ENCODE data around the gene WWC2.
"Not testable (repeated sequence)": the region's sequence is repeated elsewhere in the genome, so short reads cannot be mapped to it uniquely, and the experiment has no call there.

Gene WWC2

DNA sequence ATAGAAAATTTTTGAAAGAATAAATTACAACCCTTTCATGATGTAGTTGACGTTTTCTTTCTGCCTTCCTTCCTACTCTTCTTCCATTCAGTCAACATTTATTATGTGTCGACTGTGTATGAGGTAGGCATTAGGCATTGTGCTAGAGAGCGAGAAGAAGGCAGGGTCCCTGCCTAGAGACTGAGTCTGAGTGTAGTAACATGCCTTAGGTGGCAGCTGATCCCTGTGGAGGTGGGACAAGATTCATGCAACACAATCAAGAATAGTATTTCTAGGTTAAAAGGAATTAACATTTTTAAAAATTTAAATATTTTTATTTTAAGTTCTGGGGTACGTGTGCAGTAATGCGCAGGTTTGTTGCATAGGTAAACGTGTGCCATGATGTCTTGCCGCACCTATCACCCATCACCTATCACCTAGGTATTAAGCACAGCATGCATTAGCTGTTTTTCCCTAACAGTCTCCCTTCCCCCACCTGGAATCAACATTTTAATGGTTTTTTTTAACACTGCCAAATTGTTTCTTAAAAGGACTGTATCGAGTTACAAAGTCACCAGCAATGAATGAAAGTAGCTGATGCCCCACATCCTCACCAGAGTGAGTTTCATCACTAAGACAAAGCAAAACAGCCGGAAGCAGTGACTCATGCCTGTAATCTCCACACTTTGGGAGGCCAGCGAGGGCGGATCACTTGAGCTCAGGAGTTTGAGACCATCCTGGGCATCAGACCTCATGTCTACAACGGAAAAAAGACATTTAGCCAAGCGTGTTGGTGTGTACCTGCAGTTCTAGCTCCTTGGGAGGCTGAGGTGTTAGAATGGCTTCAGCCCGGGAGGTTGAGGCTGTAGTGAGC is 84.0 kb downstream of the WWC2 start:
- Histone ChIP-seq H3K27me3 (ENCODE audit: control insufficient read depth in 1 of 2, insufficient read depth in 2 of 2, low read length in 2 of 2) (peaks cover 0 to 5% of the 10 kb centered on the region in 2 donors), H3K9ac (ENCODE audit: low read depth in 1 of 2, low read length in 2 of 2) (no peak overlapping the region)

DNA sequence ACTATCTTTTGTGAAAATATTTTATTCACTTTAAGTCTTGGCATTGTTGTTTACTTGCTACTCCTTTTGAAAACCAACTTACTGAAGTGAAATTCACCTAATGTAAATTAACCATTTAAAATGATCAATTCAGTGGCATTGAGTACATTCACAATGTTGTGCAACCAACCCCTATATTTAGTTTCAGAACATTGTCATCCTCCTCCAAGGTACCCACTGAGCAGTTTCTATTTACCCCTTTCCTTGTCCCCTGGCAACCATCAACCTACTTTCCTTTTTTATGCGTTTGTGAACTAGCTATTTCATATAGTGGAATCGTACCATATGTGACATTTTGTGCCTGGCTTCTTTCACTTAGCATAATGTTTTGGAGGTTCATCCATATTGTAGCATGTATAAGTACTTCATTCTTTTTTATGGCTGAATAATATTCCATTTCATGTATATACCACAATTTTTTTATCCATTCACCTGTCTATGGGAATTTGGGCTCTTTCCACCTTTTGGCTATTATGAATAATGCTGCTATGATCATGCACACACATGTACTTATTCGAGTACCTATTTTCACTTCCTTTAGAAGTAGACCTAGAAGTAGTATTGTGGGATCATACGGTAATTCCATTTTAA is 85.0 kb downstream of the WWC2 start:
- Histone ChIP-seq H3K36me3 (ENCODE audit: control insufficient read depth in 1 of 2, insufficient read depth in 2 of 2, low read length in 2 of 2) (no peaks in the 10 kb centered on the region), H3K4me3 (ENCODE audit: low read depth in 1 of 2, low read length in 2 of 2) (no peak overlapping the region), H3K27ac (ENCODE audit: low read depth, low read length) (no peak overlapping the region), H3K9me3 (ENCODE audit: control insufficient read depth in 1 of 2, low read length in 2 of 2) (no peaks in the 10 kb centered on the region), H3K27me3 (ENCODE audit: control insufficient read depth in 1 of 2, insufficient read depth in 2 of 2, low read length in 2 of 2) (peaks cover 0 to 5% of the 10 kb centered on the region in 2 donors), H3K9ac (ENCODE audit: low read depth in 1 of 2, low read length in 2 of 2) (no peak overlapping the region), H3K4me1 (ENCODE audit: control insufficient read depth in 1 of 2, insufficient read depth in 2 of 2, low read length in 2 of 2) (no peaks in the 10 kb centered on the region)

More for the DNA sequence above, 84.0 kb downstream of the WWC2 start:
- Histone ChIP-seq H3K9me3 (ENCODE audit: control insufficient read depth in 1 of 2, low read length in 2 of 2) (no peaks in the 10 kb centered on the region), H3K27ac (ENCODE audit: low read depth, low read length) (no peak overlapping the region), H3K4me3 (ENCODE audit: low read depth in 1 of 2, low read length in 2 of 2) (no peak overlapping the region), H3K36me3 (ENCODE audit: control insufficient read depth in 1 of 2, insufficient read depth in 2 of 2, low read length in 2 of 2) (no peaks in the 10 kb centered on the region), H3K4me1 (ENCODE audit: control insufficient read depth in 1 of 2, insufficient read depth in 2 of 2, low read length in 2 of 2) (no peaks in the 10 kb centered on the region)

DNA sequence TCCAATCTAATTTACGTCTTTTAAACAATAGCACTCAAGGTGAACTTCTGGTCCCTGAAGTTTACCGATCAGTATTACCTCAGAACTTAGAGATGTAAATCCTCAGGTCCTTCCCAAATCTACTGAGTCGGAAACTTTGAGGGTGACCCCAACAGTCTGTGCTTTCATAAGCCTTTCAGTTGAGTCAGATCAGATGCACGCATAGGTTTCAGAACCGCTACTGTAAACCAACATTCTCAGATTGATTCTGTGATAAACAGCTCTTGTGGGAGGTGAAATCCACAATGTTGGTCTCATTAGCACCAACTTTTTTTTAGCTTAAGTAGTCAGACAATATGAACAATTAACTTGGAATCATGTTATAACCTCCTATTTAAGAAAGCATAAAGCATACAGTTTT is 86.0 kb downstream of the WWC2 start:
- no peaks in the 10 kb centered on the region for H3K36me3 ChIP-seq (ENCODE audit: control insufficient read depth in 1 of 2, insufficient read depth in 2 of 2, low read length in 2 of 2)
- no peak overlapping the region for H3K9ac ChIP-seq (ENCODE audit: low read depth in 1 of 2, low read length in 2 of 2)
- H3K27me3 ChIP-seq (ENCODE audit: control insufficient read depth in 1 of 2, insufficient read depth in 2 of 2, low read length in 2 of 2): peaks cover 0 to 12% of the 10 kb centered on the region in 2 donors
- no peak overlapping the region for H3K4me3 ChIP-seq (ENCODE audit: low read depth in 1 of 2, low read length in 2 of 2)
- no peaks in the 10 kb centered on the region for H3K4me1 ChIP-seq (ENCODE audit: control insufficient read depth in 1 of 2, insufficient read depth in 2 of 2, low read length in 2 of 2)
- H3K9me3 ChIP-seq (ENCODE audit: control insufficient read depth in 1 of 2, low read length in 2 of 2): no peaks in the 10 kb centered on the region
- no peak overlapping the region for H3K27ac ChIP-seq (ENCODE audit: low read depth, low read length)

DNA sequence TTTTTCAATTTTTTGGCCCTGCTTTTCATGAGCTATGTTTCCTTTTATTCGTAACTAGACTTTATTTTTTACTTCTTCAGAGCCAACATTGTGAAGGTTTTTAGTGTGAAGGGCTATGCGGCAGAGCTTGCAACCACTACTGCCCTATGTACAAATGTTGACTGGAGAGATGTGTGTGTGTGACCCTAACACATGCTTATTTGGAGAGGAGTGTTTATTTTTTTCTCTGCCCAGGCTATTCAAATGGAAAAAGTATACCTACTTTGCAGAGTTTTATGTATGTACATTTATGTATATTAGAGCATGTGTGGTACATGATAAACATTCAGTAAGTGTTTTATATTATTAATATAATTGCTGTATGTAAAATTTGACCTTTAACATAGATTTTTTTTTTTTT is 86.5 kb downstream of the WWC2 start:
- H3K4me1 ChIP-seq (ENCODE audit: control insufficient read depth in 1 of 2, insufficient read depth in 2 of 2, low read length in 2 of 2): no peaks in the 10 kb centered on the region
- no peak overlapping the region for H3K4me3 ChIP-seq (ENCODE audit: low read depth in 1 of 2, low read length in 2 of 2)
- no peaks in the 10 kb centered on the region for H3K36me3 ChIP-seq (ENCODE audit: control insufficient read depth in 1 of 2, insufficient read depth in 2 of 2, low read length in 2 of 2)
- H3K9ac ChIP-seq (ENCODE audit: low read depth in 1 of 2, low read length in 2 of 2): no peak overlapping the region
- peaks cover 0 to 13% of the 10 kb centered on the region in 2 donors for H3K27me3 ChIP-seq (ENCODE audit: control insufficient read depth in 1 of 2, insufficient read depth in 2 of 2, low read length in 2 of 2)
- H3K27ac ChIP-seq (ENCODE audit: low read depth, low read length): no peak overlapping the region
- H3K9me3 ChIP-seq (ENCODE audit: control insufficient read depth in 1 of 2, low read length in 2 of 2): no peaks in the 10 kb centered on the region

DNA sequence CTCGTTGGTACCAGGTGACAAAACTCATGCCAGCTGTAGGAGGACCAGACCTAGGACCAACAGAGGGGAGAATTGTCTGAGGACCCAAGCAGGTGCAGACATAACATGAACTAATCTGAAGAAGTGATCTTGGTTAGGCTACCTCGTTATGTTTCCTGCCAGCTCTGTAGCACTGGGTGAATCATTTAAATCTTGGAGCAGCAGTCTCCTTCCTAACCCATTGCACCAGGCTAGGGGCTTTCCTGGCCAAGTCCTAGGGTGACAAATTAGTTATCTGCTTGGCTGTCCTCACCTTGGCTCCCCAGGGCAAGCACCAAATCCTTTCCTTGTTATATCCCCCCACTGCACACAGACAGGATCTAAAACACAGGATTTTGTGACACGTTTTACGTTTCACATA is 87.8 kb downstream of the WWC2 start:
- no peak overlapping the region for H3K9ac ChIP-seq (ENCODE audit: low read depth in 1 of 2, low read length in 2 of 2)
- no peaks in the 10 kb centered on the region for H3K36me3 ChIP-seq (ENCODE audit: control insufficient read depth in 1 of 2, insufficient read depth in 2 of 2, low read length in 2 of 2)
- peaks cover 0 to 6% of the 10 kb centered on the region in 2 donors for H3K4me1 ChIP-seq (ENCODE audit: control insufficient read depth in 1 of 2, insufficient read depth in 2 of 2, low read length in 2 of 2)
- no peak overlapping the region for H3K27ac ChIP-seq (ENCODE audit: low read depth, low read length)
- peaks cover 0 to 13% of the 10 kb centered on the region in 2 donors for H3K27me3 ChIP-seq (ENCODE audit: control insufficient read depth in 1 of 2, insufficient read depth in 2 of 2, low read length in 2 of 2)
- H3K4me3 ChIP-seq (ENCODE audit: low read depth in 1 of 2, low read length in 2 of 2): no peak overlapping the region
- no peaks in the 10 kb centered on the region for H3K9me3 ChIP-seq (ENCODE audit: control insufficient read depth in 1 of 2, low read length in 2 of 2)

DNA sequence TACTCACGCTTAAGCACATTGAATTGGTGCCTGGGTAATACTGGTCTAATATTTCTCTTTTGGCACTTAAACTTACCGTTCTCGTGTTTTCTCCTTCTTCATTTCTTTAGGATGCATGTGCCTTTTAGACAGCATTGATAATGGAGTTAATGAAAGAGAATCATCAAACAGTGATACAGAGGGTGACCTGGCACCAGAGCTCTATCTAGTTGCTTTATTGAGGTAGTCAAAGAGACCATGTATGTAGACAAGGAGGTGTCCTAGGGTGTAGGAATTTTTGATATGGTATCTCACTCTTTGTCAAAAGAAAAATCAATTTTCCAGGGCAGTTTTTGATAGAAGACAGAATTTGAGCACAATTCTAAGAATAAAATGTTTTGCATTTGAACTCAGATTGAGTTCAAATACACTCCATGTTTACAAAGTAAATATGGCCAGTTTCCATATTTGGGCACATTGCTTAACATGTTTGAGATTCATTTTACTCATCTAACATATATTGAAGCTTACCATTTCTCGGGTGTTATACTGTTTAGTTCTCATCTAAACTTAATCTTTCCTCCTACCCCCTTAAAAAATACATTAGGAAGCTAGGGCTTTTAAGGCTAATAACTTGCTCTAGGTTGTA is 92.0 kb downstream of the WWC2 start:
- Histone ChIP-seq H3K4me3 (ENCODE audit: low read depth in 1 of 2, low read length in 2 of 2) (no peak overlapping the region), H3K27me3 (ENCODE audit: control insufficient read depth in 1 of 2, insufficient read depth in 2 of 2, low read length in 2 of 2) (peaks cover 9 to 16% of the 10 kb centered on the region in 2 donors), H3K9me3 (ENCODE audit: control insufficient read depth in 1 of 2, low read length in 2 of 2) (no peaks in the 10 kb centered on the region), H3K4me1 (ENCODE audit: control insufficient read depth in 1 of 2, insufficient read depth in 2 of 2, low read length in 2 of 2) (peaks cover 0 to 6% of the 10 kb centered on the region in 2 donors), H3K9ac (ENCODE audit: low read depth in 1 of 2, low read length in 2 of 2) (no peak overlapping the region), H3K27ac (ENCODE audit: low read depth, low read length) (no peak overlapping the region), H3K36me3 (ENCODE audit: control insufficient read depth in 1 of 2, insufficient read depth in 2 of 2, low read length in 2 of 2) (no peaks in the 10 kb centered on the region)

DNA sequence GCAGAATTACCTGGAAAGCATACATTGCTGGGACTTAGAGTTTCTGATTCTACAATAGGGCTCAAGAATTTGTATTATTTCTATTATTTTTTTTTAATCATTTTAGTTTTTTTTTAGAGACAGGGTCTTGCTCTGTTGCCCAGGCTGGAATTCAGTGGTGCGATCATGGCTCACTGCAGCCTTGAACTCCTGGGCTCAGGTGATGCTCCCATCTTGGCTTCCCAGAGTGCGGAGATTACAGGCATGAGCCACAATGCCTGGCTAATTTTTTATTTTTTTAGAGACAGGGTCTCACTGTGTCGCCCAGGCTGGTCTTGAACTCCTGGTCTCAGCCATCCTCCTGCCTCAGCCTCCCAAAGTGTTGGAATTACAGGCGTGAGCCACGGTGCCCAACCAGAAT is 92.6 kb downstream of the WWC2 start:
- no peaks in the 10 kb centered on the region for H3K9me3 ChIP-seq (ENCODE audit: control insufficient read depth in 1 of 2, low read length in 2 of 2)
- no peak overlapping the region for H3K4me3 ChIP-seq (ENCODE audit: low read depth in 1 of 2, low read length in 2 of 2)
- H3K36me3 ChIP-seq (ENCODE audit: control insufficient read depth in 1 of 2, insufficient read depth in 2 of 2, low read length in 2 of 2): no peaks in the 10 kb centered on the region
- H3K9ac ChIP-seq (ENCODE audit: low read depth in 1 of 2, low read length in 2 of 2): no peak overlapping the region
- peaks cover 0 to 6% of the 10 kb centered on the region in 2 donors for H3K4me1 ChIP-seq (ENCODE audit: control insufficient read depth in 1 of 2, insufficient read depth in 2 of 2, low read length in 2 of 2)
- no peak overlapping the region for H3K27ac ChIP-seq (ENCODE audit: low read depth, low read length)
- H3K27me3 ChIP-seq (ENCODE audit: control insufficient read depth in 1 of 2, insufficient read depth in 2 of 2, low read length in 2 of 2): peaks cover 9 to 14% of the 10 kb centered on the region in 2 donors

DNA sequence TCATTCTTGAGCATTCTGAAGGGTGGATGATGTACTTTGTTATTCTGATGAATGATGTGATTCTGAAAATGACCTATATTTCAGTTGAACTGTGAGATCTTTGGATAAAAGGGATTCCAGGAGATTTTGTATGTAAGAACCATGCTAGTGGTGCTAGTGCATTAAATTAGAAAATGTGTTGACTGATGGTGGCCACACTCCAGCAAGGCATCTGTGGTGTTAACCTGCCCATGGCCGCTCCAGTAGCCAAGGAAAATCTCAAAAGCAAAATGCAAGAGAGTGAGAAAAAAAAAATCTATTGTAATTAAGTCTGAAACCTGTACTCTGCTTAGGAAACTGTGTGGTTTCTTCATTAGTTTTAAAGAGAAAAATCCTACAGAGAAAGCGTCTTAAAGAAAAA is 93.5 kb downstream of the WWC2 start:
- peaks cover 9 to 11% of the 10 kb centered on the region in 2 donors for H3K27me3 ChIP-seq (ENCODE audit: control insufficient read depth in 1 of 2, insufficient read depth in 2 of 2, low read length in 2 of 2)
- no peak overlapping the region for H3K27ac ChIP-seq (ENCODE audit: low read depth, low read length)
- no peak overlapping the region for H3K9ac ChIP-seq (ENCODE audit: low read depth in 1 of 2, low read length in 2 of 2)
- H3K9me3 ChIP-seq (ENCODE audit: control insufficient read depth in 1 of 2, low read length in 2 of 2): no peaks in the 10 kb centered on the region
- no peaks in the 10 kb centered on the region for H3K36me3 ChIP-seq (ENCODE audit: control insufficient read depth in 1 of 2, insufficient read depth in 2 of 2, low read length in 2 of 2)
- peaks cover 0 to 6% of the 10 kb centered on the region in 2 donors for H3K4me1 ChIP-seq (ENCODE audit: control insufficient read depth in 1 of 2, insufficient read depth in 2 of 2, low read length in 2 of 2)
- no peak overlapping the region for H3K4me3 ChIP-seq (ENCODE audit: low read depth in 1 of 2, low read length in 2 of 2)

DNA sequence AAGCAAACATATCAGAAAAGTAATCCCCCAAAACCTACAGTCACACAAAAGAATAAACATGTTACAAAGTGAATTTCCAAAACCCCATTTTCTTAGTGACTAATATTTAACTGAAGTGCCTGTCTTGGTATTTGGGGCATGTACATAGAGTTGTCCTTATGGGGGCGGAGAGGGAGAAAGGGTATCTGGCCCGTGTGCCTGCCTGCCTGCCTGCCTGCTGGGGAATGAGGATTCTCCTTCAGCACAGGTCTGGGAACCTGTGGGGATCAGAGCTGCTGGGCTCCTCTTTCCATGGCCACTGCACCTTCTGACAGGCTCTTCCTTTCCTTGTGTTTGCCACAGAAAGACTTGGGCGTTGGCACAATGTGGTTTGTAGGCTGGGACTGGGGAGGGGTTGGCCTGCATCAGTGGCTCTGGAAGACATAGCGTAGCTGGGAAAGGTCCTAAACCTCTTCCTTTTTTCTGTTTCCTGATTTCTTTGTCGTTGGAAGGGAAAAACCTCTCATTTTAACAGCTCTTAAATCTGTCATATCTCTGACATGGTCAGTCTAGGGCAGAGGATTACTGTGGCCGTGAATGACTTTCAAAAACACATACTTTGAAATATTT is 94.8 kb downstream of the WWC2 start:
- not testable (repeated sequence) for H3K4me1 ChIP-seq (ENCODE audit: control insufficient read depth in 1 of 2, insufficient read depth in 2 of 2, low read length in 2 of 2); H3K27ac ChIP-seq (ENCODE audit: low read depth, low read length); H3K36me3 ChIP-seq (ENCODE audit: control insufficient read depth in 1 of 2, insufficient read depth in 2 of 2, low read length in 2 of 2); H3K9ac ChIP-seq (ENCODE audit: low read depth in 1 of 2, low read length in 2 of 2); H3K4me3 ChIP-seq (ENCODE audit: low read depth in 1 of 2, low read length in 2 of 2); H3K9me3 ChIP-seq (ENCODE audit: control insufficient read depth in 1 of 2, low read length in 2 of 2)
- H3K27me3 ChIP-seq (ENCODE audit: control insufficient read depth in 1 of 2, insufficient read depth in 2 of 2, low read length in 2 of 2): peaks cover 9 to 11% of the 10 kb centered on the region in 2 donors

DNA sequence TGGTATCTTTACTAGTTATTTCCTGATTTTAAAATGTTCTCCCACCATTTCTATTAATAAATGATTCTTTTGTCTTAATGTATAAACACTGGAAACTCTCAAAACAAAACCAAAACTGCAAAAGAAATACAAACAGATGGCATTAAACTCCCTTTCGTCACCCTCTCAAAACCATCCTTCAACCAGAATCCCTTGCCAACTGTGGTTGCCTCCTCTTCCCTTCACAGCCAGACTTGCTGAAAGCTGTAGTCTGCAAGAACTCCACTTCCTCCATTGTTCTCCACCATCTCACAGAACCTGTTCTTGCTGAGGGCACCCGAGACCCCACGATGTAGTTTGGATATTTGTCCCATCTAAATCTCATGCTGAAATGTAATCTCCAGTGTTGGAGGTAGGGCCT is 96.5 kb downstream of the WWC2 start:
- Histone ChIP-seq H3K36me3 (ENCODE audit: control insufficient read depth in 1 of 2, insufficient read depth in 2 of 2, low read length in 2 of 2) (no peaks in the 10 kb centered on the region), H3K9ac (ENCODE audit: low read depth in 1 of 2, low read length in 2 of 2) (no peak overlapping the region), H3K27me3 (ENCODE audit: control insufficient read depth in 1 of 2, insufficient read depth in 2 of 2, low read length in 2 of 2) (peaks cover 3 to 9% of the 10 kb centered on the region in 2 donors), H3K4me1 (ENCODE audit: control insufficient read depth in 1 of 2, insufficient read depth in 2 of 2, low read length in 2 of 2) (peaks cover 0 to 6% of the 10 kb centered on the region in 2 donors), H3K27ac (ENCODE audit: low read depth, low read length) (no peak overlapping the region), H3K4me3 (ENCODE audit: low read depth in 1 of 2, low read length in 2 of 2) (no peak overlapping the region), H3K9me3 (ENCODE audit: control insufficient read depth in 1 of 2, low read length in 2 of 2) (no peaks in the 10 kb centered on the region)

All from duodenal mucosa (tissue), 2 donors.